Activated T-helper 1 cell treated with anti-CD3 and anti-CD28 coated beads, Interleukin-12 subunit alpha, Interleukin-12 subunit beta, Interleukin-2, Interleukin-4 antibody, amounts not matched to agents 30 ng/mL and 10 ng/mL and 1 ng/mL, durations not matched to agents 14 hours and 24 hours and 36 hours (primary cell): ENCODE measurements around the gene ERC2. TPM values are rescaled to one million over a fixed set of nuclear protein-coding genes. Genes with fewer than 3 reads are reported as not detected.

Source experiments
- DNase-seq: peaks from one replicate; pipeline ENCODE4 v3.0.0; 2021; ENCODE audit warnings: low spot score
- H3K27ac Mint-ChIP-seq: one replicate; pipeline ENCODE4 v1.8.0; 2021; ENCODE audit warnings: mild to moderate bottlenecking, mixed read lengths
- H3K27me3 Mint-ChIP-seq: one replicate; pipeline ENCODE4 v1.8.0; 2022; ENCODE audit warnings: mild to moderate bottlenecking, moderate library complexity, mixed read lengths; ENCODE audit not compliant: insufficient read depth
- H3K36me3 Mint-ChIP-seq: one replicate; pipeline ENCODE4 v1.8.0; 2021; ENCODE audit warnings: low read depth, mixed read lengths
- H3K4me1 Mint-ChIP-seq: one replicate; pipeline ENCODE4 v1.8.0; 2021; ENCODE audit warnings: low read depth, mixed read lengths
- H3K4me3 Mint-ChIP-seq: one replicate; pipeline ENCODE4 v1.8.0; 2021; ENCODE audit warnings: mild to moderate bottlenecking, moderate library complexity, mixed read lengths
- H3K9me3 Mint-ChIP-seq: one replicate; pipeline ENCODE4 v1.8.0; 2021; ENCODE audit warnings: mixed read lengths
- intact Hi-C: fragments of 100-400 bp; cut with micrococcal nuclease; formaldehyde crosslinking; loops from one replicate; pipeline ENCODE4 v1.15.1; 2024
- total RNA-seq: library from RNA; stranded (reverse); gene quantifications from 2 replicates; pipeline ENCODE4 v1.2.3, GENCODE V29; 2022

ERC2 gene
- total RNA-seq, 1 donor from 2014 or later = not detected

DNA sequence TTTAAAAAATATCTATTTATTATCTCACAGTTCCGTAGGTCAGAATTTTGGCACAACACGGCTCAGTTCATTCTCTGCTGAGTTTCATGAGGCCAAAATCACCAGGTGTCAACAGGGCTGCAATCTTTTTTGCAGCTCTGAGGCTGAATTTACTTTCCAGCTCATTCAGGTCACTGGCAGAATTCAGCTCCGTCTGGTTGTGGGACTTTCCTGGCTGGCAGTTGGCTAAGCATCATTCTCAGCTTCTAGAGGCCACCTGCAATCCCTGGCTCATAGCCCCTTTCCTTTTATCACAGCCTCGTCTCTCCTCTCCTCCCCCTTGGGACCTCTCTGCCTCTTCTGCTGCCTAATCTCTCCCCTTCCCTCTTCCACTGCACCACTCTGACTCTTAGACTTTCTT lies 807.1 kb downstream of the ERC2 start:
- intact Hi-C loops = no loop called here
- no peaks in the 10 kb centered on the region for H3K36me3 Mint-ChIP-seq
- no peaks in the 10 kb centered on the region for H3K27me3 Mint-ChIP-seq
- no peak overlapping the region for H3K27ac Mint-ChIP-seq
- no peak for DNase-seq
- H3K4me1 Mint-ChIP-seq = no peaks in the 10 kb centered on the region
- no peaks in the 10 kb centered on the region for H3K9me3 Mint-ChIP-seq
- no peak overlapping the region for H3K4me3 Mint-ChIP-seq

DNA sequence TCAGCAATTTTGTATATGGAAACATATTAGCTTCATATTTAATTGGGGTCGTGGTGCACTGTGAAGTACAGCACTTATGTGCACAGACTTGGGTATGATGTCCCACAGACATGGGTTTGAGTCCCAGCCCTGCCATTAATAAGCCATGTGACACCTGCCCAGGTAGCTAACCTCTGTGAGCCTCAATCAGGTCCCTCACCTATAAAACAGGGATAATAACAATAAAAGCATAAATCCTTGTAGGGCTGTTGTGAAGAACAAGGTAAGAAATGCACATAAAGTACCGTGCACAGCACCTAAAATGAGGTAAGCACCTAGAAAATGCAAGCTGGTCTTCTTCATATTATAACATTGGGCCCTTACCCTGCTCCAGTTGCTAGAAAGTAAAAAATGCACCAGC lies 807.6 kb downstream of the ERC2 start:
- H3K4me3 Mint-ChIP-seq = no peak overlapping the region
- H3K9me3 Mint-ChIP-seq = no peaks in the 10 kb centered on the region
- no peaks in the 10 kb centered on the region for H3K36me3 Mint-ChIP-seq
- H3K27me3 Mint-ChIP-seq = no peaks in the 10 kb centered on the region
- no peak for DNase-seq
- intact Hi-C loops = no loop called here
- no peak overlapping the region for H3K27ac Mint-ChIP-seq
- H3K4me1 Mint-ChIP-seq = no peaks in the 10 kb centered on the region

DNA sequence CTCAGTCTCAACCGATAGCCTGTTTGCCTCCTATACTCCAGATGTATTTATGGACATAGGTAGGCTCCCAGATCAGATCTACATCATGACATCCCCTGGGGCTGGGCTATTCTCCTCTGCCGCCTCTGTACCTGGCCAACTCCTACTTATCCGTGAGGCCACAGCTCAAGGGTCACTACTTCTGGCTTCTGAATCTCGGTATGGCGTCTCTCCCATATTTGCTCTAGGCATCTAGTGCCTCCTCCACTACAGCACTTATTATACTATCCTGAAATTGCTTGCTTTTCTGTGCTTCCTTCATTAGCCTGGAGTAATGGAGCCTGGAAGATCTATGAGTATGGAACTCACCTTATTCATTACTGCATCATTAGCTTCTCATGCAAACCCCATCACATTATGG lies 808.6 kb downstream of the ERC2 start:
- intact Hi-C loops = no loop called here
- DNase-seq = no peak
- Mint-ChIP-seq H3K27me3 (no peaks in the 10 kb centered on the region), H3K36me3 (no peaks in the 10 kb centered on the region), H3K9me3 (no peaks in the 10 kb centered on the region), H3K4me1 (no peaks in the 10 kb centered on the region), H3K4me3 (no peak overlapping the region), H3K27ac (no peak overlapping the region)

DNA sequence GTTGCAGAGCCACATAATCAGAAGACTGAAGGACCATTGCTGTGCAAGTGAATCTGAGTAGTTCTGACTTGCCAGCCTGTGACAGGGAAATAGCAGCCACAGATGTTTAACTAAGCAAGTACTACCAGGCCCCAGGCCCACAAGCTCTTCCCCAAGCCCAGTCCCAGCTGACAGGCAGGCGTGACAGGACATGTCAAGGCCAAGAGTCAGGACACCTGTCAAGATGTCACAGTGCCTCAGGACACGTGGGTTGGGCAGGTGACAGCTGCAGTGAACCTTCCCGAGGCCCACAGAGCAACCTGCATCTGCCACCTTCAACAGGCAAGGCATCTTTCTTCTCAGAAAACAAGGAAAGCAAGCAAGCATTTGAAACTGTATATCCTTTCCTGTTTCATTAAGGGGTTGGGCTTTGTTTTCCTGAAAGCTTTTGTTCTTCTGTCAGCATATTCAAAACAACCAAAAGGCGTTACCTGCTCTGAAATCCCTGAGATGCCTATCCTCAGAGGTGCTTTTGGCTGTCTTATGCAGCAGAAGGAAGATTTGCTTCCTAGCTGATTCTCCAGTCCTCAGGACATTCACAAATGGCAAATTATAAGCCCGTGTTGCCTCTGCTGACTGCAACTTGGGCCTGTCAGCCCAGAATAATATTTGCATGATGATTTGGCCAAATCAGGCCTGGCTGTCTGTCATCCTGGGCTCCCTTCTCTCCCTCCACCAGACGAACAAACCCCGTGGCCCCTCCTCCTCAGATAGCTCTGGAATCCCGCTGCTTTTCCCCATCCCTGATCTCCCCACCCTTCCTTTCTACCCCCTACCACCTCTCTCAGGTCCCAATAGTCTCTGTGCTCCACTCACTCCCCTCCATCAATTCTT lies 809.3 kb downstream of the ERC2 start:
- Mint-ChIP-seq H3K9me3 (no peaks in the 10 kb centered on the region), H3K36me3 (no peaks in the 10 kb centered on the region), H3K4me1 (no peaks in the 10 kb centered on the region), H3K4me3 (no peak overlapping the region), H3K27ac (no peak overlapping the region), H3K27me3 (no peaks in the 10 kb centered on the region)
- intact Hi-C loops = no loop called here
- DNase-seq = no peak

DNA sequence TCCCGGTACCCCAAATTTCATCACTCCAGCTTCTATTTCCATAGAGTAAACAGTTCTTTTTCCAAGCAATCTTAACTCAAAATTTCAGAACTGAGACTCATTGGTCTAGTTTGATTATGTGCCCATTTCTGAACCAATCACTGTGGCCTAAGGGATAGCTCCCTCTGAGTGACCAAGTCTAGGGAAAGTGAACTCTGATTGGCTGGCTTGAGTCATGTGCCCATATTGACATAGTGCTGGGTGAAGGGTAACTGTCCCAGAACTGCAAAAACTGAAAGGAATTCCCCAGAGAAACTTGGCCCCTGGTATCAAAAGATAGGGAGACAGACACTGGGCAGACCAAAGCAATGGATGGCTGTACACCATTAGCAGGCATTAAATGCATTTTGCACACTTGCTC lies 810.0 kb downstream of the ERC2 start:
- Mint-ChIP-seq H3K27ac (no peak overlapping the region), H3K9me3 (no peaks in the 10 kb centered on the region), H3K4me1 (no peaks in the 10 kb centered on the region), H3K36me3 (no peaks in the 10 kb centered on the region), H3K27me3 (no peaks in the 10 kb centered on the region), H3K4me3 (no peak overlapping the region)
- no peak for DNase-seq
- intact Hi-C loops = no loop called here

DNA sequence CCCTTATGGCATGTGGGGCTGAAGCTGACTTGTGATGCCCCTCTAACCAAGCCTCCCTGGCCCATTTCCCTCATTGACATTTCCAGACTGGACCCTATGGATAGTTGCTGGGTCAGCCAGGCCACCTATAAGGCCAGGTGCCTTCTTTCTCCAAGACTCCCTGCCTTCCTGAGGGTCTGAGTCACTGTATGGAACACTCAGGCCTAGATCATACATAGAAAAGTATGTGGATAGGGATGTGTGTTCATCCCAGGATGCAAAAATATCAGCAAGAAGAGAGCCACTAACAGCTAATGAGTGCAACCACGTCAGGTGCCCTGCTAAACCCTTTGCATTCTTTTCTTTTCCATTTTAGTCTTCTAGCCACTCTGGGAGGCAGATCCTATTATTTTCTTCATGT lies 812.7 kb downstream of the ERC2 start:
- DNase-seq = no peak
- Mint-ChIP-seq H3K4me3 (no peak overlapping the region), H3K4me1 (no peaks in the 10 kb centered on the region), H3K27ac (no peak overlapping the region), H3K9me3 (no peaks in the 10 kb centered on the region), H3K27me3 (no peaks in the 10 kb centered on the region), H3K36me3 (no peaks in the 10 kb centered on the region)
- intact Hi-C loops = no loop called here

DNA sequence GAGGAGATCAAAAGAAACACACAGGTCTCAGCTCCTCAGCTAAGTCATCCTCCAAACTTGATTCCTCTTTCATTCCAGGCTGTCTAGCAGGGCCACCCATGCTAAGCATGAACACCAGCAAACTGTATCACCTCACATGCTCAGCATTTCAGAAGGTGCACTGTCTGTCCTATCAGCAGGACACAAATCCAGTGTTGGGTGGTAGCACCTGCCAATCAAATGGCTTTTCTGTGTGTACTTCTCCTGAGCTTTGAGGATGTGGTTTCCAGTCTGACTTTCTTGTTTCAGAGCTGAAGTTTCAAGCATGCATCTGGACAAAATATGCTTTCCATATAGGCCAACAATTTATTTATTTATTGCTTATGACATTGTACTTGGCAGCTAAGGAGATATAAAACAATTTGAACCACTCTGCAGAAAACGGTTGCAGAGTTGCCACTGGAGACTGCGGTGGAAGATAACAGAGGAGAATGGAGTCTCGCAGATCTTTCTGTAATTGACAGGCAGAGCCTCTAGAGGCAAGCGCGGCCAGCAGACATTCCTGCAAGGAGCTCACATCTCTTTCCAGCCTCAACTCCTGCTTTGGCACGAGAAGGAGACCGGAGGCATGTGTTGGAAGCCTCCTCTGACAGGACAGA lies 814.0 kb downstream of the ERC2 start:
- no peak overlapping the region for H3K4me3 Mint-ChIP-seq
- intact Hi-C loops = no loop called here
- no peaks in the 10 kb centered on the region for H3K4me1 Mint-ChIP-seq
- H3K36me3 Mint-ChIP-seq = no peaks in the 10 kb centered on the region
- no peaks in the 10 kb centered on the region for H3K27me3 Mint-ChIP-seq
- DNase-seq = no peak
- H3K27ac Mint-ChIP-seq = no peak overlapping the region
- no peaks in the 10 kb centered on the region for H3K9me3 Mint-ChIP-seq

DNA sequence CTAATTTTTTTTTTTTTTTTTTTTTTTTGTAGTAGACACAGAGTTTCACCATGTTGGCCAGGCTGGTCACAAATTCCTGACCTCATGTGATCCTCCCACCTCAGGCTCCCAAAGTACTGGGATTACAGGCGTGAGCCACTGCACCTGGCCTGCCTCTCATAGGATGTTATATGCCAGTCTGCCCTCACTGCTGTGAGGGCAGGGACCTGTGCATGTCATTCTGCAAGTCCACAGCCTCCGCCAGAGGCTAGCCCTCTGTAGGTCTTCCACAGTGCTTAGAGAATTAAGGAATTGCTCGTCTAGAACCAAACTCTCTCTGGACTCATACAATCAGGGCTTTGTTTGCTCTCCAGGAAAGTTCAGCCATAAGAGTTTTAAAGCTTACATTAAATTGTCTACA lies 817.3 kb downstream of the ERC2 start:
- H3K27me3 Mint-ChIP-seq = no peaks in the 10 kb centered on the region
- intact Hi-C loops = no loop called here
- H3K9me3 Mint-ChIP-seq = no peaks in the 10 kb centered on the region
- no peaks in the 10 kb centered on the region for H3K36me3 Mint-ChIP-seq
- DNase-seq = no peak
- H3K27ac Mint-ChIP-seq = no peak overlapping the region
- H3K4me1 Mint-ChIP-seq = no peaks in the 10 kb centered on the region
- no peak overlapping the region for H3K4me3 Mint-ChIP-seq

DNA sequence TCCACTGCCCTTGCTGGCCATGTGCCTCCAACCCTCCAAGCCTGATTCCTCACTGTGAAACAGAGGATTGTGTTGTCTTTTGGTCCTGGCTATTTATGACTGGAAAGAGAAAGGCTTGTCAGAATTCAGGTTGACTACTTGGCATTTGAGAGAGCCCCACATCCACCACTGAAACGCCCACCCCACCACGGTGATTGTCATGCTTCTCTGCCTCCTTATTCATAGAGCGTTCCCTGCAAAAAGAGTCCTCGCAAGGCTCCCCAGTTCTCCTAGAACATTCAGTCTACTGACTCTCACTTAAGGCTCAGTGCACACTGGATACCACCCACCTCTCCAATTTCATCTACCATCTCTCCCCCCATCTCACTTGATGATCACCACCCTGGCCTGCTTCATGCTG lies 818.3 kb downstream of the ERC2 start:
- H3K27me3 Mint-ChIP-seq = no peaks in the 10 kb centered on the region
- no peak overlapping the region for H3K27ac Mint-ChIP-seq
- intact Hi-C loops = no loop called here

DNA sequence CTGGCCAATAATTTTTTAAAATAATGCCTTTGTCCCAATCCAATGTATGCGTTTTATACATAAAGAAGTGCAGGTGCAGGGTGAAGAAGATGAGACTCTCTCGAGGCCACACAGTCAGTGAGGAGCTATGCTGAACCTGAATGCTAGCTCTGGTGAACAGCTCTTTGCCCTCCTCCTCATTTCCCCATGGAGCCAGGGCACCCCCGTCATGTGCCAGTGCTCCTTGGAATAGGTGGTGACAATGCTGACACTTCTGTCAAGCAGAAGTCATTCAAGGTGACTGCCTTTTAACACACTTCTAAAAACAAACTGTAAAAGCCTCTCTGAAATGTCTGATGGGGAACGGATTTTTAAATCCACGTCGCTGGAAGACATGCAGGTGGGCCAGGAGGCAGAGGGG lies 818.7 kb downstream of the ERC2 start:
- intact Hi-C loops = no loop called here
- no peak overlapping the region for H3K27ac Mint-ChIP-seq
- H3K9me3 Mint-ChIP-seq = no peaks in the 10 kb centered on the region

More for the DNA sequence above, 818.3 kb downstream of the ERC2 start:
- Mint-ChIP-seq H3K4me3 (no peak overlapping the region), H3K4me1 (no peaks in the 10 kb centered on the region), H3K9me3 (no peaks in the 10 kb centered on the region), H3K36me3 (no peaks in the 10 kb centered on the region)
- DNase-seq = no peak

DNA sequence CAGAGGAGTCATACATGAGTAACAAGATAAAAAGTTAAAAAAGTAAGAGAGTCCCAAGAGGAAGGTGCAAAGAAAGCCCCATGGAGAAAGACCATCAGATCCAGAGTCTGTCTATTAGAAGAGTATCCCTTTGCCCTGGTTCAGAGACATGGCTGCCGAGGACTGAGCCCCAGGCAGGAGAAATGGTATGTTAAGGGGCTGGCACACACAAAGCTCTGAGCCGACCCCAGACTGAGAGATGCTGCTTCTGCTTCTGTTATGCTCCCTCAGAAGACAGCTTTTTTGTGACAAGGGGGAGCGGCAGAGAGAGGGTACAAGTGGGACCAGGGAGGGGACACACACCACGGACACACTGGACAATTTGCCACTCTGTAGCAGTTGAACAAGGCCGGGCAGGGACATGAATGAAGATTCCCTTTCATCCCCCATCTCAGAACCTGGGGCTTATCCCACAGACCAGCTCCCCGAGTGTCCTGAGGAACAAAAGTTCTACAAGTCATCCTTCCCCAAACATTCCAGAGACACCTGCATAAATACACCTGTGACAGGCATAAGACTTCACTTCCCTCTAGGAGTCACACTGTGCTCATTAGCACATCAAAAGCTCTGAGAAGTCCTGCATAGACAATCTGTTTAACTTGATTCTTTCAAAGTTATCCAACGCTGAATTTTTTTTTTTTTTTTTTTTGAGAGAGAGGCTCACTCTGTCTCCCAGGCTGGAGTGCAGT lies 819.5 kb downstream of the ERC2 start:
- H3K27ac Mint-ChIP-seq = no peak overlapping the region
- H3K9me3 Mint-ChIP-seq = no peaks in the 10 kb centered on the region
- DNase-seq = no peak
- no peaks in the 10 kb centered on the region for H3K27me3 Mint-ChIP-seq
- H3K36me3 Mint-ChIP-seq = no peaks in the 10 kb centered on the region
- intact Hi-C loops = no loop called here
- no peak overlapping the region for H3K4me3 Mint-ChIP-seq
- H3K4me1 Mint-ChIP-seq = no peaks in the 10 kb centered on the region

More for the DNA sequence above, 818.7 kb downstream of the ERC2 start:
- DNase-seq = no peak
- Mint-ChIP-seq H3K27me3 (no peaks in the 10 kb centered on the region), H3K4me3 (no peak overlapping the region), H3K4me1 (no peaks in the 10 kb centered on the region), H3K36me3 (no peaks in the 10 kb centered on the region)

DNA sequence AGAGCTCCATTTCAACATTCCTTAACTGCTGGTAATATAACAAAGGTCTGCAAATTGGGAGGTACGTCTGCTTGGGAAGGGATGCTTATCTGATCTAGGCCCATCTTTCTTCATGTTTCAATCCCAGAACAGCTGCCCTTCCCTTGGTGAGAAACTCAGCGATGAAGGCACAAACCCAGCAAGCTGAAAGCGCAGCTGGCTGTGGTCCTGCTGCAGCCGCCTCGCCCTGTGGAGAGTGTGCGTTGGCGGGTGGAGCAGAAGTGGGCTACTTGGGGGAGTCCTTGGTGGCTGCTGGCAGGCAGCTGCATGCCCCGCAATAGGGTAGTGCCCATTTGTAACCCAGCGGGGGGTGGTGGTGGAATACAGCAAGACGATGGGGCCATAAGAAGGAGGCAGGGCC lies 820.6 kb downstream of the ERC2 start:
- intact Hi-C loops = no loop called here
- no peaks in the 10 kb centered on the region for H3K36me3 Mint-ChIP-seq
- H3K4me1 Mint-ChIP-seq = no peaks in the 10 kb centered on the region
- no peaks in the 10 kb centered on the region for H3K9me3 Mint-ChIP-seq
- no peak overlapping the region for H3K27ac Mint-ChIP-seq
- H3K4me3 Mint-ChIP-seq = no peak overlapping the region
- no peaks in the 10 kb centered on the region for H3K27me3 Mint-ChIP-seq
- no peak for DNase-seq

DNA sequence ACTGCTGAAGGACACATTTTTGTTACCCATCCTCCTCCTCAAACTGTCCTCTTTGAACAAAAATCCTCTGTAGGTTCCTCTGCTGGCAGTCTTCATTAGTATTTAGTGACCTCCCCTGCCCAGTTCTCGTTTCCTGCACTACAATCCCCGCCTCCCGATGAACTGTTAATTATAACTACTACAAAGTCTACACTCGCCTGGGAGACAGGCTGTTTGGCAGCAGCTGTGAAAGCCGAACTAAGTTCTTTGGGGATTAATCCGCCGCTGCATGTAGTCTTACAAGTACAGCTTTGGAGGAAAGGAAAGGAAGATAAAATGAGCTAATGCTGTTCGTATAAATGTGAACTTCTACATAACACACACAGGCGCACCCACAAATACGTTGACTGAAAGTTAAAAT lies 821.2 kb downstream of the ERC2 start:
- no peaks in the 10 kb centered on the region for H3K4me1 Mint-ChIP-seq
- H3K9me3 Mint-ChIP-seq = no peaks in the 10 kb centered on the region
- no peak overlapping the region for H3K27ac Mint-ChIP-seq
- H3K4me3 Mint-ChIP-seq = no peak overlapping the region
- DNase-seq = no peak
- no peaks in the 10 kb centered on the region for H3K36me3 Mint-ChIP-seq
- intact Hi-C loops = no loop called here
- no peaks in the 10 kb centered on the region for H3K27me3 Mint-ChIP-seq
